HCT116 (cell line): ENCODE results near the gene NAT9. TPM values are rescaled to one million over a fixed set of nuclear protein-coding genes. Genes with fewer than 3 reads are reported as not detected.

Source experiments
- ATAC-seq: fragments of 200-7000 bp; cut with Tn5 transposase; 2 replicates; pipeline ENCODE4 v1.9.1; 2020; ENCODE audit warnings: mild to moderate bottlenecking, moderate library complexity
- BruUV-seq: library from RNA; stranded (reverse); fragments of 400-500 nt; replicated peaks from 2 replicates; lab custom pipeline; 2021; lab: Mats Ljungman, UMichigan
- CTCF ChIA-PET: fragments of 300-600 bp; sonication (Branson Sonifier 250); formaldehyde crosslinking; loops from one replicate; lab custom pipeline; 2021; ENCODE audit warnings: antibody characterized with exemption; lab: Charles Lee
- POLR2A ChIA-PET: fragments of 300-600, 350-600 bp; sonication (Branson Sonifier 250); formaldehyde crosslinking; loops from one replicate; lab custom pipeline; 2021; ENCODE audit warnings: antibody characterized with exemption; lab: Charles Lee
- RAD21 ChIA-PET, 2 experiments: fragments of 300-600 bp; sonication (Branson Sonifier 250); formaldehyde crosslinking; loops; one replicate each; lab custom pipeline; 2023; ENCODE audit warnings: low total read pairs in 2 of 2; ENCODE audit not compliant: uncharacterized antibody in 2 of 2, unreplicated experiment in 2 of 2, low non-redundant PET in 1 of 2; lab: Charles Lee
- DNase-seq: peaks from one replicate; pipeline ENCODE4 v3.0.0-alpha.2; 2010; ENCODE audit warnings: low read depth, low spot score
- H2AFZ ChIP-seq: fragments of 200-600 bp; shearing (Covaris generic), sonication (generic); 2 replicates; pipeline ENCODE4 v1.6.1; 2017; ENCODE audit warnings: low read depth, mixed run types, mixed read lengths, antibody characterized with exemption, low read length; ENCODE audit not compliant: poor library complexity, severe bottlenecking
- H3K27ac ChIP-seq: 2 replicates; pipeline ENCODE4 v1.5.1; 2012; ENCODE audit warnings: low read depth, low read length
- H3K27me3 ChIP-seq: fragments of 200-600 bp; sonication (generic); 2 replicates; pipeline ENCODE4 v1.6.1; 2016; ENCODE audit warnings: mixed run types, low read length, mixed read lengths; ENCODE audit not compliant: insufficient read depth
- H3K36me3 ChIP-seq, 2 experiments: fragments of 200-500 bp in 1 of 2; fragments of 200-600 bp in 1 of 2; sonication (Bioruptor generic) in 1 of 2; sonication (generic) in 1 of 2; 2 replicates each; pipeline versions ENCODE4 v1.5.1 to v1.6.1; 2014 to 2016; ENCODE audit warnings: low read length in 2 of 2, inconsistent platforms in 1 of 2, mixed read lengths in 1 of 2, mixed run types in 1 of 2; ENCODE audit not compliant: insufficient read depth in 2 of 2, control insufficient read depth in 1 of 2
- H3K4me1 ChIP-seq, 2 experiments: fragments of 200-600 bp in 1 of 2; sonication (generic) in 1 of 2; 2 replicates each; pipeline versions ENCODE4 v1.5.1 to v1.6.1; 2012 to 2017; ENCODE audit warnings: low read length in 2 of 2, inconsistent platforms in 1 of 2, mild to moderate bottlenecking in 1 of 2, mixed read lengths in 1 of 2, mixed run types in 1 of 2, moderate library complexity in 1 of 2; ENCODE audit not compliant: insufficient read depth in 2 of 2, control insufficient read depth in 1 of 2
- H3K4me2 ChIP-seq: fragments of 200-600 bp; sonication (generic); 2 replicates; pipeline ENCODE4 v1.6.1; 2017; ENCODE audit warnings: mixed run types, low read length, mixed read lengths
- H3K4me3 ChIP-seq, 2 experiments: fragments of 200-600 bp in 1 of 2; sonication (generic) in 1 of 2; replicated peaks in 1 of 2; 2 replicates each; pipeline ENCODE4 v1.5.1; 2011 to 2016; ENCODE audit warnings: low read length in 2 of 2, control low read depth in 1 of 2, low read depth in 1 of 2, mild to moderate bottlenecking in 1 of 2, mixed read lengths in 1 of 2, mixed run types in 1 of 2
- H3K79me2 ChIP-seq: fragments of 200-600 bp; sonication (generic); 2 replicates; pipeline ENCODE4 v1.6.1; 2017; ENCODE audit warnings: mild to moderate bottlenecking, mixed run types, low read length, moderate library complexity, mixed read lengths; ENCODE audit not compliant: insufficient read depth
- H3K9ac ChIP-seq: fragments of 200-600 bp; sonication (generic); 2 replicates; pipeline ENCODE4 v1.6.1; 2016; ENCODE audit warnings: low read length, mixed read lengths
- H3K9me2 ChIP-seq: fragments of 200-600 bp; sonication (generic), shearing (Covaris generic); 2 replicates; pipeline ENCODE4 v1.6.1; 2017; ENCODE audit warnings: mixed run types, mild to moderate bottlenecking, moderate library complexity; ENCODE audit not compliant: insufficient read depth
- H3K9me3 ChIP-seq, 2 experiments: fragments of 200-500 bp in 1 of 2; fragments of 200-600 bp in 1 of 2; sonication (Bioruptor generic) in 1 of 2; sonication (generic) in 1 of 2; 2 replicates each; pipeline ENCODE4 v1.6.1; 2014 to 2017; ENCODE audit warnings: low read length in 2 of 2, mixed read lengths in 2 of 2, inconsistent platforms in 1 of 2, low read depth in 1 of 2, mild to moderate bottlenecking in 1 of 2, mixed run types in 1 of 2, moderate library complexity in 1 of 2; ENCODE audit not compliant: control insufficient read depth in 1 of 2, insufficient read depth in 1 of 2
- H4K20me1 ChIP-seq: fragments of 200-600 bp; sonication (generic), shearing (Covaris generic); 2 replicates; pipeline ENCODE4 v1.6.1; 2017; ENCODE audit warnings: mixed run types, mild to moderate bottlenecking, moderate library complexity; ENCODE audit not compliant: insufficient read depth
- CBX3 ChIP-seq: IDR thresholded peaks from 2 replicates; pipeline ENCODE4 v1.6.1; 2012; ENCODE audit warnings: low read depth
- CEBPB ChIP-seq: IDR thresholded peaks from 2 replicates; pipeline ENCODE4 v1.6.1; 2012; ENCODE audit warnings: low read depth
- EGR1 ChIP-seq: IDR thresholded peaks from 2 replicates; pipeline ENCODE4 v1.6.1; 2012; ENCODE audit warnings: low read depth
- EZH2 ChIP-seq: fragments of 200-600 bp; sonication (generic); IDR thresholded peaks from 2 replicates; pipeline ENCODE4 v1.6.1; 2017; ENCODE audit warnings: antibody characterized with exemption, mixed run types
- EZH2phosphoT487 ChIP-seq: fragments of 200-600 bp; IDR thresholded peaks from 2 replicates; pipeline ENCODE4 v1.6.1; 2018; ENCODE audit warnings: antibody characterized with exemption, borderline replicate concordance
- FOSL1 ChIP-seq: IDR thresholded peaks from 2 replicates; pipeline ENCODE4 v1.6.1; 2012; ENCODE audit warnings: low read depth
- JUND ChIP-seq: IDR thresholded peaks from 2 replicates; pipeline ENCODE4 v1.6.1; 2012
- POLR2AphosphoS5 ChIP-seq: IDR thresholded peaks from 2 replicates; pipeline ENCODE4 v1.6.1; 2011; ENCODE audit warnings: mild to moderate bottlenecking, low read depth, low read length, moderate library complexity
- SIN3A ChIP-seq: IDR thresholded peaks from 2 replicates; pipeline ENCODE4 v1.6.1; 2012; ENCODE audit warnings: low read depth
- SP1 ChIP-seq: IDR thresholded peaks from 2 replicates; pipeline ENCODE4 v1.6.1; 2012; ENCODE audit warnings: low read depth
- SRF ChIP-seq: IDR thresholded peaks from 2 replicates; pipeline ENCODE4 v1.6.1; 2012; ENCODE audit warnings: low read depth
- ZBTB33 ChIP-seq: IDR thresholded peaks from 2 replicates; pipeline ENCODE4 v1.6.1; 2011; ENCODE audit warnings: mild to moderate bottlenecking, low read length, moderate library complexity; ENCODE audit not compliant: insufficient replicate concordance; ENCODE audit errors: extremely low read depth
- ZNF274 ChIP-seq: fragments of 200-500 bp; sonication (Bioruptor generic); IDR thresholded peaks from 2 replicates; pipeline ENCODE4 v1.6.1; 2014; ENCODE audit warnings: mild to moderate bottlenecking, low read depth, low read length, inconsistent platforms
- intact Hi-C: fragments of 100-400 bp; cut with micrococcal nuclease; formaldehyde crosslinking; loops from 2 replicates; pipeline ENCODE4 v1.10.0; 2022
- total RNA-seq: library from RNA; stranded (reverse); gene quantifications from one replicate; pipeline ENCODE4 v1.2.1, GENCODE V29; 2021; ENCODE audit not compliant: unreplicated experiment
- TF ChIP-seq, protein P1 (sequence below): IDR thresholded peaks from 2 replicates; pipeline ENCODE4 v1.6.1; 2012

The NAT9 gene
- total RNA-seq, 1 experiment from 2014 or later, result 88.7 TPM

DNA sequence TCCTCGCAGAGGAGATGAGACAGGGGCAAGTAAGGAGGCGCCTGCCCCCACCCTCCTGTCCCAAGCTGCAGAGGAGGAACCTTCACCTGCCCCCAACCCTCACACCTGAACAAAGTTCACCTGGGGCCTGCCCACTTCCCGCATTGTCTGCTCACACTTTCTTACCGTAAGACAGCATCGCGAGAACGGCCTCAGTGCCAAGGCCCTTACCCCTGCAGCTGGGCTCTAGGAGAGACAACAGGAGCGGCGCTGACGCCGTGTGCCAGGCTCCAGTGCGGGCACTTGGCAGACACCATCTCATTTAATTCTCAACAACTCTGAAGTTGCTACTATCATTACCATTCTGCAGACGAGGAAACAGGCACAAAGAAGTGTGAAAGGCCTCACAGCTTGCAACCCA is 4.1 kb downstream of the NAT9 start:
- intact Hi-C loops, result no loop called here
- Histone ChIP-seq H3K9me3 (no peaks in the 10 kb centered on the region), H3K4me1 (peaks cover 9 to 30% of the 10 kb centered on the region in 2 experiments)

More for the DNA sequence above, 4.1 kb downstream of the NAT9 start:
- BruUV-seq, result no TSS peak
- ATAC-seq, result no peak
- Histone ChIP-seq H3K4me3 (no peak overlapping the region), H3K9ac (no peak overlapping the region), H3K27ac (no peak overlapping the region), H3K27me3 (no peaks in the 10 kb centered on the region), H3K4me2 (no peak overlapping the region), H2AFZ (no peak overlapping the region), H3K36me3 (peaks cover 15 to 47% of the 10 kb centered on the region in 2 experiments; a peak in 3 of 4 replicates), H4K20me1 (no peaks in the 10 kb centered on the region), H3K79me2 (peaks cover 48% of the 10 kb centered on the region), H3K9me2 (no peaks in the 10 kb centered on the region)
- ChIA-PET CTCF (interaction anchor here (4.8 kb wide), 1 partner anchor 26 kb away, joined by 55 read pairs; no protein-coding TSS in a partner anchor), RAD21 (no interaction called here), POLR2A (no interaction called here)
- no peak for TF ChIP-seq EZH2
- TF ChIP-seq EGR1, result no peak
- no peak for TF ChIP-seq CBX3
- no peak for TF ChIP-seq SRF
- no peak for TF ChIP-seq ZNF274
- TF ChIP-seq CEBPB, result no peak
- no peak for TF ChIP-seq EZH2phosphoT487
- no peak for TF ChIP-seq JUND
- no peak for TF ChIP-seq POLR2AphosphoS5
- TF ChIP-seq SIN3A, result no peak
- no peak for TF ChIP-seq FOSL1
- no peak for TF ChIP-seq SP1
- TF ChIP-seq, protein P1, sequence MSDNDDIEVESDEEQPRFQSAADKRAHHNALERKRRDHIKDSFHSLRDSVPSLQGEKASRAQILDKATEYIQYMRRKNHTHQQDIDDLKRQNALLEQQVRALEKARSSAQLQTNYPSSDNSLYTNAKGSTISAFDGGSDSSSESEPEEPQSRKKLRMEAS, result no peak
- no peak for TF ChIP-seq ZBTB33
- DNase-seq, result no peak
